Mesothelial cell of epicardium (in vitro differentiated cells): ENCODE data around the gene ERCC3. TPM values are rescaled to one million over a fixed set of nuclear protein-coding genes. Genes with fewer than 3 reads are reported as not detected.

ENCODE experiments used
- DNase-seq, 2 experiments: peaks; one replicate each; pipeline ENCODE4 v3.0.0; 2021; ENCODE audit warnings: low spot score in 2 of 2; ENCODE audit not compliant: unreplicated experiment in 2 of 2
- H3K27ac Mint-ChIP-seq: 2 replicates; pipeline ENCODE4 v1.8.0; 2021; ENCODE audit warnings: mixed read lengths
- H3K27me3 Mint-ChIP-seq: 2 replicates; pipeline ENCODE4 v1.8.0; 2021; ENCODE audit warnings: low read depth, mixed read lengths
- H3K36me3 Mint-ChIP-seq: 2 replicates; pipeline ENCODE4 v1.8.0; 2021; ENCODE audit warnings: mixed read lengths
- H3K4me1 Mint-ChIP-seq: 2 replicates; pipeline ENCODE4 v1.8.0; 2021; ENCODE audit warnings: mixed read lengths
- H3K4me3 Mint-ChIP-seq: 2 replicates; pipeline ENCODE4 v1.8.0; 2021; ENCODE audit warnings: mild to moderate bottlenecking, moderate library complexity, mixed read lengths
- H3K9me3 Mint-ChIP-seq: 2 replicates; pipeline ENCODE4 v1.8.0; 2021; ENCODE audit warnings: mixed read lengths
- total RNA-seq: library from RNA; stranded (reverse); gene quantifications from 3 replicates; pipeline ENCODE4 v1.2.1, GENCODE V29; 2021
- TF ChIP-seq, protein P1 (sequence below): fragments of 200-600 bp; sonication (generic); IDR thresholded peaks from one replicate; pipeline ENCODE4 v1.5.0; 2021; ENCODE audit warnings: antibody characterized with exemption; ENCODE audit not compliant: unreplicated experiment

ERCC3 gene
- total RNA-seq, 1 donor from 2014 or later: 62.6 TPM

DNA sequence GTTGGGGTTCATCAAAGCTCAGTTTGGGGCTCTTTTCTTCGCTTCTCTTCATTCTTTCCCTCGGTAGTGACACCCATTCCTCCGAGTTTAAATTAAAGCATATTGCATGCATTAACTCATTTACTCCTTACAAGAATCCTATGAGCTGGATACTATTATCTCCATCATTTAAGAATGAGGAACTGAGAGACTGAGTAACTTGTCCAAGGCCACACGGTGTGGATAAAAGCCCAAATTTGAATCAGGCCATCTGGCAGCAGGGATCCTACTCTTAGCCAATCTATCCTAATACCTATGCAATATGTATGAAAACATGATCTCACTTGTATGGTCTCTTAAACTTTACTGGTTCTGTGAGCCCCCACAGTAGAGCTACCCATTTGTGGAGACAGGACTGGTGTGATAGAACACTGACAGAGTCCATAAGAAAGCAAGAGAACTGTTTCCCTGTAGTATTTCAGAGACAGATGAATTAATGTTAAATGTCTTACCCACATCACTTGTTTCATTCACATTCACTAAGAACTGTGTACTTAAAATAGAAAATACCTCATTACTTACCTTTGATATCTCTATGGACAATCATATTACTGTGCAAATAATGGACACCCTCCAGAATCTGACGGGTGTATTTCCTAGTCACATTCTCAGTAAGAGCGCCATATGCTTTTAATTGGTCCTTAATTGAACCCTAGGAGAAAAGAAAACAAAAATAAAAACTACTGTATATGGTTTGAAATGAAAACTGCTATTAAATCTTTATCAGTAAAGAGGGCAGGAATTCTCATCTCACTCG, 20.4 kb upstream of the ERCC3 start:
- no peaks in the 10 kb centered on the region for H3K27me3 Mint-ChIP-seq
- H3K4me1 Mint-ChIP-seq: no peaks in the 10 kb centered on the region
- TF ChIP-seq, protein P1, sequence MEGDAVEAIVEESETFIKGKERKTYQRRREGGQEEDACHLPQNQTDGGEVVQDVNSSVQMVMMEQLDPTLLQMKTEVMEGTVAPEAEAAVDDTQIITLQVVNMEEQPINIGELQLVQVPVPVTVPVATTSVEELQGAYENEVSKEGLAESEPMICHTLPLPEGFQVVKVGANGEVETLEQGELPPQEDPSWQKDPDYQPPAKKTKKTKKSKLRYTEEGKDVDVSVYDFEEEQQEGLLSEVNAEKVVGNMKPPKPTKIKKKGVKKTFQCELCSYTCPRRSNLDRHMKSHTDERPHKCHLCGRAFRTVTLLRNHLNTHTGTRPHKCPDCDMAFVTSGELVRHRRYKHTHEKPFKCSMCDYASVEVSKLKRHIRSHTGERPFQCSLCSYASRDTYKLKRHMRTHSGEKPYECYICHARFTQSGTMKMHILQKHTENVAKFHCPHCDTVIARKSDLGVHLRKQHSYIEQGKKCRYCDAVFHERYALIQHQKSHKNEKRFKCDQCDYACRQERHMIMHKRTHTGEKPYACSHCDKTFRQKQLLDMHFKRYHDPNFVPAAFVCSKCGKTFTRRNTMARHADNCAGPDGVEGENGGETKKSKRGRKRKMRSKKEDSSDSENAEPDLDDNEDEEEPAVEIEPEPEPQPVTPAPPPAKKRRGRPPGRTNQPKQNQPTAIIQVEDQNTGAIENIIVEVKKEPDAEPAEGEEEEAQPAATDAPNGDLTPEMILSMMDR: no peak
- H3K4me3 Mint-ChIP-seq: no peak overlapping the region
- DNase-seq: no peak
- peaks cover 36% of the 10 kb centered on the region for H3K36me3 Mint-ChIP-seq
- no peak overlapping the region for H3K27ac Mint-ChIP-seq
- no peaks in the 10 kb centered on the region for H3K9me3 Mint-ChIP-seq

DNA sequence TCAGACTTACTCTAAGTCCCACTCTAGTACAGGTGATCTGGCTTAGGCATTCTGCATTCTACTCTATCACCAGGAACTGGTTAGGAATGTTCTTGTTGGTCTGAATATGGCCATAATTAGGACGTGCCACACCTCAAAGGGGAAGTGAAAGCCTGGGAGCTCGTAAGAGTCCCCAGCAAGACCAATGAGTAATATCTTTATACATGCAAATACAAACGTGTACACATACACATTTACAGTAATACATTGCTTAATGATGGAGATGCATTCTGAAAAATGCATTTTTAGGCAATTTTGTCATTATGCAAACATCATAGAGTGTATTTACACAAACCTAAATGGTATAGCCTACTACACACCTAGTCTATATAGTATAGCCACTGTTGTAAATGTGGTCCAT, 19.5 kb upstream of the ERCC3 start:
- no peak overlapping the region for H3K4me3 Mint-ChIP-seq
- no peaks in the 10 kb centered on the region for H3K4me1 Mint-ChIP-seq
- H3K9me3 Mint-ChIP-seq: no peaks in the 10 kb centered on the region
- no peaks in the 10 kb centered on the region for H3K27me3 Mint-ChIP-seq
- no peak for DNase-seq
- no peak overlapping the region for H3K27ac Mint-ChIP-seq
- H3K36me3 Mint-ChIP-seq: peaks cover 27% of the 10 kb centered on the region
- TF ChIP-seq, protein P1: no peak

DNA sequence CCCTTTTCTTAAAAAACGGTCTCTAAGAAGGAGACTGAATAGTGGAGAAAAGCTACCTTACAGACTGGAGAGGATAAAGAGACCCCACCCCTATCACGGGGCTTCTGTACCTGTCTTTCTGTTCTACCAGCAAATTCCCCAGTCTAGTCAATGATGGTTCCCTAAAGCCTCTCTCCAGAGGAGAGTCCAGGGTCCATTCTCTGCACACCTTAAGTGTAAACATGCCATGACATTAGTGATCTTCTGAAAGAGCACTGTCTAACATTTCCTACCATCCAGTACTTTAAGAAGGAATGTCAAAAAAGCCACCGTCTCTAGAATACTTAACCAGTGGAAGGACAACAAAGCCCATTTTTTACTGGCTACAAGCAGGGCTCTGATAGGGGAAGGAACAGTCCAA, 17.0 kb upstream of the ERCC3 start:
- H3K4me1 Mint-ChIP-seq: no peaks in the 10 kb centered on the region
- H3K27ac Mint-ChIP-seq: no peak overlapping the region
- H3K9me3 Mint-ChIP-seq: no peaks in the 10 kb centered on the region
- H3K27me3 Mint-ChIP-seq: no peaks in the 10 kb centered on the region
- no peak for DNase-seq
- TF ChIP-seq, protein P1: no peak
- H3K36me3 Mint-ChIP-seq: peaks cover 27% of the 10 kb centered on the region
- H3K4me3 Mint-ChIP-seq: no peak overlapping the region

DNA sequence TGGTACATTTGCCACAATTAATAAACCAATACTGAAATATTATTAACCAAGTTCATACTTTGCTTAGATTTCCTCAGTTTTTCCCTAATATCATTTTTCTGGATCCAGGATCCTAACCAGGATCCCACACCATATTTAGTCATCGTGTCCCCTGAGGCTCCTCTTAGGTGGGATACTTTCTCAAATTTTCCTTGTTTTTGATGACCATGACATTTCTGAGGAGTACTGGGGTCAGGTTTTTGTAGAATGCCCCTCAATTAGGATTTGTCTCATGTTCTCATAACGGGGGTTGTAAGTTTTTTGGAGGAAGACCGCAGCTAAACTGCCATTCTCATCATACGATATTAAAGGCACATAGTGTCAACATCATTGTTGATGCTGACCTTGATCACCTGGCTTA, 15.5 kb upstream of the ERCC3 start:
- no peak overlapping the region for H3K4me3 Mint-ChIP-seq
- H3K9me3 Mint-ChIP-seq: no peaks in the 10 kb centered on the region
- H3K36me3 Mint-ChIP-seq: peaks cover 20% of the 10 kb centered on the region

DNA sequence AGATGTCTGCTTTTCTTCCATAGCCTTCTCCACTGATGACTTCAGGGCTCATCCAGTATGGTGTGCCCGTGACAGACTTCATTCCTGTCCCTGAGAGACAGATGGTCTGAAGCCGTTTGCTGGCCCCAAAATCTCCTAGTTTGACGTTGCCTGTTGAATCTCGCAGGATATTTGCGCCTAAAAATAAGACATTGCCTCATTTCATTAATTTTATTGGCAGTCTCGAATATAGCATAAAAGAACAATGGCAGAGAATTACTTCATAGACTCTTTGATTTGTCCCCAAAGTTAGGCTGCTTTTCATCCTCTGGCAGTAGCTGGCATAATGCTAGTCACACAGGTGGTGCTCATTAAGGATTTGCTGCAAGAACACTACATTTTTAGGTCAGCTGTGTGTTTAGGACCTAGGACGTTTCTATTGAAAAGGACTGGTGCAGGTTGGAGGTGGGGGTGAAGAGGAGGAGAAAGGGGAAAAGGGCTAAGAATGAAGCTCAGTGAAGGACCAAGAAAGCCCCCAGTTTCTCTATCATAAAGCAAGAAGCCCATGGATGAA, 14.7 kb upstream of the ERCC3 start:
- no peak overlapping the region for H3K4me3 Mint-ChIP-seq
- no peak for DNase-seq
- TF ChIP-seq, protein P1: no peak
- no peaks in the 10 kb centered on the region for H3K27me3 Mint-ChIP-seq
- H3K9me3 Mint-ChIP-seq: no peaks in the 10 kb centered on the region
- no peak overlapping the region for H3K27ac Mint-ChIP-seq
- no peaks in the 10 kb centered on the region for H3K4me1 Mint-ChIP-seq
- H3K36me3 Mint-ChIP-seq: peaks cover 13% of the 10 kb centered on the region

More for the DNA sequence above, 15.5 kb upstream of the ERCC3 start:
- Mint-ChIP-seq H3K27ac (no peak overlapping the region), H3K4me1 (no peaks in the 10 kb centered on the region), H3K27me3 (no peaks in the 10 kb centered on the region)
- TF ChIP-seq, protein P1: no peak
- DNase-seq: no peak
